CD14-positive monocyte (primary cell): ENCODE results near the gene ATXN1. TPM values are rescaled to one million over a fixed set of nuclear protein-coding genes. Genes with fewer than 3 reads are reported as not detected.

ENCODE experiments used
- DNase-seq, 3 donors: peaks; one replicate each; pipeline ENCODE4 v3.0.0-alpha.2; 2011 to 2022
- H2AFZ ChIP-seq: 2 replicates; pipeline ENCODE4 v1.6.0; 2012; ENCODE audit warnings: mild to moderate bottlenecking, low read depth, low read length, inconsistent platforms; ENCODE audit not compliant: insufficient read depth, poor library complexity, severe bottlenecking
- H3K27ac ChIP-seq, 2 donors: 1 replicate in 1 of 2; 2 replicates in 1 of 2; pipeline ENCODE4 v1.5.1; 2012 to 2013; ENCODE audit warnings: low read length in 2 of 2, control low read depth in 1 of 2, inconsistent platforms in 1 of 2, low read depth in 1 of 2, mild to moderate bottlenecking in 1 of 2
- H3K27me3 ChIP-seq, 2 donors: one replicate each; pipeline versions ENCODE4 v1.6.0 to v1.6.1; 2011 to 2013; ENCODE audit warnings: low read length in 2 of 2; ENCODE audit not compliant: control insufficient read depth in 2 of 2, insufficient read depth in 2 of 2
- H3K36me3 ChIP-seq, 2 donors: replicated peaks in 1 of 2; 1 replicate in 1 of 2; 2 replicates in 1 of 2; pipeline versions ENCODE4 v1.5.1 to v1.6.1; 2012 to 2013; ENCODE audit warnings: low read length in 2 of 2, control low read depth in 1 of 2, inconsistent platforms in 1 of 2, mild to moderate bottlenecking in 1 of 2; ENCODE audit not compliant: insufficient read depth in 2 of 2, control insufficient read depth in 1 of 2
- H3K4me1 ChIP-seq, 2 donors: 1 replicate in 1 of 2; 2 replicates in 1 of 2; pipeline versions ENCODE4 v1.5.1 to v1.6.1; 2012 to 2013; ENCODE audit warnings: low read length in 2 of 2, control low read depth in 1 of 2, inconsistent platforms in 1 of 2, mild to moderate bottlenecking in 1 of 2, moderate library complexity in 1 of 2; ENCODE audit not compliant: insufficient read depth in 2 of 2, control insufficient read depth in 1 of 2
- H3K4me2 ChIP-seq: replicated peaks from 2 replicates; pipeline ENCODE3; 2012; ENCODE audit warnings: low read length, moderate library complexity, mild to moderate bottlenecking; ENCODE audit not compliant: poor library complexity, severe bottlenecking; ENCODE audit errors: extremely low read depth
- H3K4me3 ChIP-seq, 3 experiments: fragments of 200-600 bp in 1 of 3; sonication (generic) in 1 of 3; replicated peaks in 1 of 3; 1 replicate in 2 of 3; 2 replicates in 1 of 3; pipeline ENCODE4 v1.5.1; 2011 to 2013; ENCODE audit warnings: low read length in 3 of 3, mild to moderate bottlenecking in 3 of 3, control low read depth in 2 of 3, low read depth in 2 of 3, inconsistent platforms in 1 of 3, moderate library complexity in 1 of 3
- H3K79me2 ChIP-seq: 2 replicates; pipeline ENCODE4 v1.6.0; 2012; ENCODE audit warnings: mild to moderate bottlenecking, control low read depth, inconsistent platforms, low read length, moderate library complexity; ENCODE audit not compliant: insufficient read depth
- H3K9ac ChIP-seq: 2 replicates; pipeline ENCODE4 v1.6.0; 2017; ENCODE audit warnings: low read length, mild to moderate bottlenecking; ENCODE audit not compliant: insufficient read depth, poor library complexity, severe bottlenecking
- H3K9me3 ChIP-seq, 2 donors: replicated peaks in 1 of 2; 1 replicate in 1 of 2; 2 replicates in 1 of 2; pipeline versions ENCODE4 v1.5.1 to v1.6.1; 2012 to 2013; ENCODE audit warnings: low read length in 2 of 2, control low read depth in 1 of 2; ENCODE audit not compliant: control insufficient read depth in 1 of 2, insufficient read depth in 1 of 2
- H4K20me1 ChIP-seq: 2 replicates; pipeline ENCODE4 v1.6.0; 2012; ENCODE audit warnings: mild to moderate bottlenecking, low read length, control low read depth, moderate library complexity; ENCODE audit not compliant: insufficient read depth
- H3K27ac Mint-ChIP-seq, 7 donors: one replicate each; pipeline ENCODE4 v1.8.0; 2020; ENCODE audit warnings: mild to moderate bottlenecking in 7 of 7, mixed read lengths in 7 of 7, moderate library complexity in 6 of 7, inconsistent platforms in 2 of 7
- H3K27me3 Mint-ChIP-seq, 3 donors: one replicate each; pipeline ENCODE4 v1.8.0; 2021 to 2022; ENCODE audit warnings: low read depth in 3 of 3, mild to moderate bottlenecking in 3 of 3, mixed read lengths in 3 of 3, moderate library complexity in 3 of 3, inconsistent platforms in 1 of 3
- H3K36me3 Mint-ChIP-seq, 2 donors: one replicate each; pipeline ENCODE4 v1.8.0; 2020; ENCODE audit warnings: mixed read lengths in 2 of 2, inconsistent platforms in 1 of 2, mild to moderate bottlenecking in 1 of 2
- H3K4me1 Mint-ChIP-seq: one replicate; pipeline ENCODE4 v1.8.0; 2020; ENCODE audit warnings: mild to moderate bottlenecking, mixed read lengths
- H3K4me3 Mint-ChIP-seq, 2 donors: one replicate each; pipeline ENCODE4 v1.8.0; 2020; ENCODE audit warnings: mild to moderate bottlenecking in 2 of 2, mixed read lengths in 2 of 2, moderate library complexity in 1 of 2
- H3K9me3 Mint-ChIP-seq, 7 donors: one replicate each; pipeline ENCODE4 v1.8.0; 2020 to 2022; ENCODE audit warnings: mixed read lengths in 7 of 7, mild to moderate bottlenecking in 6 of 7, moderate library complexity in 6 of 7, inconsistent platforms in 2 of 7
- WGBS: methylation state at CpG from one replicate; pipeline ENCODE4 v1.1.5; 2013; ENCODE audit warnings: missing lambda C conversion rate; ENCODE audit not compliant: insufficient coverage; 5-methylcytosine and 5-hydroxymethylcytosine counted together
- intact Hi-C, 2 donors: fragments of 100-400 bp; cut with micrococcal nuclease; formaldehyde crosslinking; loops; one replicate each; pipeline versions ENCODE4 v1.15.0 to v1.15.1; 2023
- polyA plus RNA-seq, 3 donors: library from polyadenylated mRNA; depleted of rRNA in 1 of 3; unstranded in 2 of 3; stranded (reverse) in 1 of 3; fragments of 300-500 nt in 2 of 3; fragments of >200 nt in 1 of 3; fragmentation: Illumina TruSeq in 2 of 3; gene quantifications; 1 replicate in 2 of 3; 2 replicates in 1 of 3; pipeline ENCODE4 v1.2.3, GENCODE V29; 2012 to 2021
- TF ChIP-seq, protein P1 (sequence below): fragments of 200-600 bp; IDR thresholded peaks from one replicate; pipeline ENCODE4 v1.8.0; 2022; ENCODE audit warnings: antibody characterized with exemption, mild to moderate bottlenecking

ATXN1 gene
- polyA plus RNA-seq, 3 donors = 8.8 to 19.1 (median 10.9) TPM

DNA sequence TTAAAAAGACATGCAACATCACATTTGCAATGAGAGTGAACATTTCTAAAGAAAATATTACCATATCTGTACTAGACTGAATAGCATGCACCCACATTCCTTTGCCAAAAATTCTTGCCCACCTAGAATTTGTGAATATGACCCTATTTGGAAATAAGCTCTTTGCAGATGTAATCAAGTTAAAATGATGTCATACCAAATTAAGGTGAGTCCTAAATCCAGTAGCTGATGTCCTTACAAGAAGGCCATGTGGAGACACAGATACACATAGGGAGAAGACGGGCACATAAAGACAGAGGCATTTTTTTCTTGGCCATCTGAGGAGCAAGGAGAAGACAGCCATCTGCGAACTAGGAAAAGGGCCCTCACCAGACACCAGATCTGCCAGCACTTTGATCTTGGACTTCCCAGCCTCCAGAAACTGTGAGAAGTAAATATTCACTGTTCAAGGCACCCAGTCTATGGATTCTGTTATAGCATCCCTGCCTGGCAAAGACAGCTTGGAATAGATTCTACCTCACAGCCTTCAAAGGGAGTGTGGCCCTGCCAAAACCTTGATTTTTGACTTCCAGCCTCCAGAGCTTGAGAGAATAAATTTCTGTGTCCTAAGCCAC, 22.8 kb upstream of the ATXN1 start:
- no peak for DNase-seq

DNA sequence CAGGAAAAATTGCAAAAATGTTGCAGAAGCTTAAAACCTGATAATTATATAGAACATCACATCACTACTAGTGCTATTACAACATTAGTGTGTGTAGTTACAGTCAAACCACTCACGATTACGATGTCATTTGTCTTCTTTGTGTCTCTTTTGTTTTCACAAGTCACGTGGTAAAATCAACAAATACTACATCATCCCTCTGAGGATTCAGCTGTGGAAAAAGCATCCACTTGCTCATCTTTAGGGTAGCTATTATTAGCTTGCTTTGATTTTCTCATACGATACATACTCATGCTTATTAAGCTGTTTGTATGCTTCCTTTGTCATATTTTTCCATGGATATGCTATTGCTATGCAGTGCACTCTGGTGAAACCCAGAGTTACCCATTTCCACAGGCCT, 22.2 kb upstream of the ATXN1 start:
- Mint-ChIP-seq H3K4me3 (no peak overlapping the region), H3K27ac (no peak overlapping the region), H3K4me1 (no peaks in the 10 kb centered on the region), H3K27me3 (peaks cover 0 to 5% (median 0%) of the 10 kb centered on the region in 3 donors), H3K9me3 (peaks cover 2 to 12% (median 4%) of the 10 kb centered on the region in 7 donors), H3K36me3 (no peaks in the 10 kb centered on the region)
- Histone ChIP-seq H3K9ac (no peak overlapping the region), H3K79me2 (no peaks in the 10 kb centered on the region), H3K27ac (no peak overlapping the region), H3K9me3 (no peaks in the 10 kb centered on the region), H3K4me3 (no peak overlapping the region), H3K36me3 (no peaks in the 10 kb centered on the region), H4K20me1 (no peaks in the 10 kb centered on the region), H3K27me3 (no peaks in the 10 kb centered on the region), H3K4me1 (no peaks in the 10 kb centered on the region), H2AFZ (no peak overlapping the region), H3K4me2 (no peak overlapping the region)
- no CpG with 5 or more reads among the region's 4 CpGs for WGBS
- no peak for DNase-seq
- intact Hi-C loops = no loop called here
- TF ChIP-seq, protein P1, sequence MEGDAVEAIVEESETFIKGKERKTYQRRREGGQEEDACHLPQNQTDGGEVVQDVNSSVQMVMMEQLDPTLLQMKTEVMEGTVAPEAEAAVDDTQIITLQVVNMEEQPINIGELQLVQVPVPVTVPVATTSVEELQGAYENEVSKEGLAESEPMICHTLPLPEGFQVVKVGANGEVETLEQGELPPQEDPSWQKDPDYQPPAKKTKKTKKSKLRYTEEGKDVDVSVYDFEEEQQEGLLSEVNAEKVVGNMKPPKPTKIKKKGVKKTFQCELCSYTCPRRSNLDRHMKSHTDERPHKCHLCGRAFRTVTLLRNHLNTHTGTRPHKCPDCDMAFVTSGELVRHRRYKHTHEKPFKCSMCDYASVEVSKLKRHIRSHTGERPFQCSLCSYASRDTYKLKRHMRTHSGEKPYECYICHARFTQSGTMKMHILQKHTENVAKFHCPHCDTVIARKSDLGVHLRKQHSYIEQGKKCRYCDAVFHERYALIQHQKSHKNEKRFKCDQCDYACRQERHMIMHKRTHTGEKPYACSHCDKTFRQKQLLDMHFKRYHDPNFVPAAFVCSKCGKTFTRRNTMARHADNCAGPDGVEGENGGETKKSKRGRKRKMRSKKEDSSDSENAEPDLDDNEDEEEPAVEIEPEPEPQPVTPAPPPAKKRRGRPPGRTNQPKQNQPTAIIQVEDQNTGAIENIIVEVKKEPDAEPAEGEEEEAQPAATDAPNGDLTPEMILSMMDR = no peak

More for the DNA sequence above, 22.8 kb upstream of the ATXN1 start:
- Mint-ChIP-seq H3K27ac (no peak overlapping the region), H3K36me3 (no peaks in the 10 kb centered on the region), H3K9me3 (peaks cover 2 to 12% (median 4%) of the 10 kb centered on the region in 7 donors), H3K27me3 (peaks cover 0 to 5% (median 0%) of the 10 kb centered on the region in 3 donors), H3K4me1 (no peaks in the 10 kb centered on the region), H3K4me3 (no peak overlapping the region)
- Histone ChIP-seq H4K20me1 (no peaks in the 10 kb centered on the region), H3K4me2 (no peak overlapping the region), H3K4me1 (no peaks in the 10 kb centered on the region), H3K27ac (no peak overlapping the region), H3K36me3 (no peaks in the 10 kb centered on the region), H3K79me2 (no peaks in the 10 kb centered on the region), H3K4me3 (no peak overlapping the region), H3K9me3 (peaks cover 0 to 2% of the 10 kb centered on the region in 2 donors), H3K27me3 (no peaks in the 10 kb centered on the region), H3K9ac (no peak overlapping the region), H2AFZ (no peak overlapping the region)
- intact Hi-C loops = no loop called here
- TF ChIP-seq, protein P1 = no peak
- no CpG with 5 or more reads among the region's 2 CpGs for WGBS
